Brain microvascular endothelial cell (primary cell): ENCODE results near the gene EDAR.

Source experiments
- DNase-seq: peaks from one replicate; pipeline ENCODE4 v3.0.0-alpha.2; 2020
- H3K27ac ChIP-seq: fragments of 250-450 bp; sonication (Bioruptor Pico); 2 replicates; pipeline ENCODE4 v1.5.1; 2020; ENCODE audit warnings: mild to moderate bottlenecking, moderate library complexity
- H3K27me3 ChIP-seq: fragments of 250-450 bp; sonication (Bioruptor Pico); replicated peaks from 2 replicates; pipeline ENCODE4 v1.5.1; 2020; ENCODE audit warnings: mild to moderate bottlenecking
- H3K36me3 ChIP-seq: fragments of 250-450 bp; sonication (Bioruptor Pico); replicated peaks from 2 replicates; pipeline ENCODE4 v1.5.1; 2020; ENCODE audit warnings: mild to moderate bottlenecking
- H3K4me3 ChIP-seq: 2 replicates; pipeline ENCODE4 v1.5.1; 2011; ENCODE audit warnings: low read depth, mild to moderate bottlenecking, control low read depth, low read length, moderate library complexity
- CTCF ChIP-seq: IDR thresholded peaks from 2 replicates; pipeline ENCODE4 v1.5.1; 2011; ENCODE audit warnings: low read depth, mild to moderate bottlenecking, moderate library complexity, low read length, control low read depth, inconsistent platforms; ENCODE audit errors: missing control alignments
- in situ Hi-C: cut with HindIII; loops from 2 replicates; pipeline ENCODE4 v1.10.0; 2017; ENCODE audit warnings: low sequenced_read_pairs, low pct_ligation_motif_present

The EDAR gene

GRCh38 chr2:108936076-108936864, 52.8 kb downstream of the EDAR start:
- no peak overlapping the region for H3K4me3 ChIP-seq
- no peak for DNase-seq
- TF ChIP-seq CTCF, result no peak
- in situ Hi-C loops, result no loop called here
- H3K27ac ChIP-seq, result no peak overlapping the region
- H3K27me3 ChIP-seq, result peaks cover 20% of the 10 kb centered on the region
- H3K36me3 ChIP-seq, result no peaks in the 10 kb centered on the region

GRCh38 chr2:108935271-108935741, 53.7 kb downstream of the EDAR start:
- no peak for DNase-seq
- H3K4me3 ChIP-seq, result no peak overlapping the region
- H3K27ac ChIP-seq, result no peak overlapping the region
- TF ChIP-seq CTCF, result no peak
- H3K36me3 ChIP-seq, result no peaks in the 10 kb centered on the region
- H3K27me3 ChIP-seq, result peaks cover 19% of the 10 kb centered on the region
- in situ Hi-C loops, result no loop called here

- Histone ChIP-seq H3K4me3 (no peak overlapping the region), H3K27ac (no peak overlapping the region), H3K36me3 (no peaks in the 10 kb centered on the region), H3K27me3 (peaks cover 19% of the 10 kb centered on the region)
- in situ Hi-C loops, result no loop called here
- no peak for TF ChIP-seq CTCF
- no peak for DNase-seq
These were observed 54.3 kb downstream of the EDAR start for GRCh38 chr2:108934583-108935245.

- Histone ChIP-seq H3K4me3 (no peak overlapping the region), H3K27me3 (peaks cover 19% of the 10 kb centered on the region), H3K27ac (no peak overlapping the region), H3K36me3 (no peaks in the 10 kb centered on the region)
- TF ChIP-seq CTCF, result no peak
- no peak for DNase-seq
- in situ Hi-C loops, result no loop called here
These were observed 54.9 kb downstream of the EDAR start for GRCh38 chr2:108934151-108934550.

- Histone ChIP-seq H3K4me3 (no peak overlapping the region), H3K27ac (no peak overlapping the region), H3K27me3 (peaks cover 19% of the 10 kb centered on the region), H3K36me3 (no peaks in the 10 kb centered on the region)
- in situ Hi-C loops, result no loop called here
- DNase-seq, result no peak
- no peak for TF ChIP-seq CTCF
These were observed 55.3 kb downstream of the EDAR start for GRCh38 chr2:108933691-108934117.
